Lung microvascular endothelial cell (primary cell): ENCODE data around the gene ZNF773. TPM values are rescaled to one million over a fixed set of nuclear protein-coding genes. Genes with fewer than 3 reads are reported as not detected.

Experiments used
- total RNA-seq: library from RNA; depleted of rRNA; stranded (reverse); fragments of >200 nt; gene quantifications from 2 replicates; pipeline ENCODE4 v1.2.1, GENCODE V29; 2014

Gene ZNF773
- total RNA-seq, 1 donor from 2014 or later: 9.9 TPM

Other genes with a start within 250 kb of the ZNF773 start
- gene ZNF460, start 219.5 kb upstream of the ZNF773 start, total RNA-seq: 27.9 and 63.1 TPM in 2 replicates
- 6.5 and 9.3 TPM in 2 replicates for gene ZNF543, start 179.5 kb upstream of the ZNF773 start, total RNA-seq
- gene ZNF304, start 148.7 kb upstream of the ZNF773 start, total RNA-seq: 6.5 and 10.3 TPM in 2 replicates
- 6.1 and 9.1 TPM in 2 replicates for gene TRAPPC2B, start 136.4 kb upstream of the ZNF773 start, total RNA-seq
- 1.7 and 3.0 TPM in 2 replicates for gene ZNF547, start 136.4 kb upstream of the ZNF773 start, total RNA-seq
- gene ZNF548, start 110.1 kb upstream of the ZNF773 start, total RNA-seq: 8.1 and 11.3 TPM in 2 replicates
- gene ZNF17, start 88.8 kb upstream of the ZNF773 start, total RNA-seq: 6.8 and 10.9 TPM in 2 replicates
- 6.5 and 8.7 TPM in 2 replicates for gene ZNF749, start 64.6 kb upstream of the ZNF773 start, total RNA-seq
- gene VN1R1, start 42.8 kb upstream of the ZNF773 start, total RNA-seq: under 0.01 and 0.40 TPM in 2 replicates
- 10.9 and 12.9 TPM in 2 replicates for gene ZNF772, start 22.4 kb upstream of the ZNF773 start, total RNA-seq
- 7.0 and 9.7 TPM in 2 replicates for gene ZNF419, start 12.2 kb upstream of the ZNF773 start, total RNA-seq
- gene ZNF549, start 27.4 kb downstream of the ZNF773 start, total RNA-seq: 3.3 and 4.4 TPM in 2 replicates
- gene ZNF550, start 59.9 kb downstream of the ZNF773 start, total RNA-seq: 3.7 and 6.2 TPM in 2 replicates
- 3.7 and 5.4 TPM in 2 replicates for gene ZNF416, start 79.0 kb downstream of the ZNF773 start, total RNA-seq
- 3.9 and 4.6 TPM in 2 replicates for gene ZIK1, start 84.2 kb downstream of the ZNF773 start, total RNA-seq
- 2.6 and 3.3 TPM in 2 replicates for gene ZNF530, start 99.9 kb downstream of the ZNF773 start, total RNA-seq
- gene ZNF134, start 114.3 kb downstream of the ZNF773 start, total RNA-seq: 13.7 and 15.9 TPM in 2 replicates
- 7.4 and 9.9 TPM in 2 replicates for gene ZNF211, start 133.2 kb downstream of the ZNF773 start, total RNA-seq
- not detected in 2 replicates for gene ZSCAN4, start 169.0 kb downstream of the ZNF773 start, total RNA-seq
- 5.4 and 6.3 TPM in 2 replicates for gene ZNF551, start 182.0 kb downstream of the ZNF773 start, total RNA-seq
- gene ZNF154, start 209.3 kb downstream of the ZNF773 start, total RNA-seq: under 0.01 and 0.99 TPM in 2 replicates
- 4.1 and 7.1 TPM in 2 replicates for gene ZNF671, start 227.7 kb downstream of the ZNF773 start, total RNA-seq
- gene ZNF776, start 246.9 kb downstream of the ZNF773 start, total RNA-seq: 12.9 and 16.9 TPM in 2 replicates